ENCODE measurements around the gene KRTAP4-3.

The KRTAP4-3 gene

DNA sequence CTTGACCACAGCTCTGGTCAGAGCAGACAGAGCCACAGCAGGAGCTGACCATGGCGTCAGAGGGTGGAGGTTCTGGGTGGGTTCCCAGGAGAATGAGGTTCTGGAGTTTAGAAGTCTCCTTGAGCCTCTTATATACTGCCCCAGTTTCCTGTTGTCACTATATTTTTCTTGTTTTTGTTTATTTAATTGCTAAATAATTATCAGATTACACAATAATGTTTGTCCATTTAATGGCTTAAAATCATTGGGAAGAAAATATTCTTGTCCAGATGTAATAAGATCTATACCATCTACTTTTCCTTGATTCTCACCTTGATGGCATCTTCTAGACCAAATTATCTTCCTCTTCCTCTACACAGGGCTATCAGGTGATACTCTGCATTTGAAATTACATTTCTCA, at the start of gene KRTAP4-3:
Gene KRTAP4-3 (minus strand): TSS at position 101 of the 400 bp plus-strand sequence. CDS start 49 bp downstream, at position 52.
- no peak within 1 kb of the TSS for H3K4me3 ChIP-seq (ENCODE audit: control insufficient read depth, low read depth, low read length)
- DNase-seq (ENCODE audit: low read depth), result no peak
- no peak for TF ChIP-seq CTCF (conservative IDR thresholded peaks at IDR 0.05; ENCODE audit: control insufficient read depth, insufficient read depth, low read depth, low read length)

- no peak overlapping the region for H3K4me3 ChIP-seq (ENCODE audit: control insufficient read depth, low read depth, low read length)
- DNase-seq (ENCODE audit: low read depth), result no peak
- no peak for TF ChIP-seq CTCF (conservative IDR thresholded peaks at IDR 0.05; ENCODE audit: control insufficient read depth, insufficient read depth, low read depth, low read length)
Observed at GRCh38 chr17:41215681-41216080, 47.7 kb upstream of the KRTAP4-3 start.

DNA sequence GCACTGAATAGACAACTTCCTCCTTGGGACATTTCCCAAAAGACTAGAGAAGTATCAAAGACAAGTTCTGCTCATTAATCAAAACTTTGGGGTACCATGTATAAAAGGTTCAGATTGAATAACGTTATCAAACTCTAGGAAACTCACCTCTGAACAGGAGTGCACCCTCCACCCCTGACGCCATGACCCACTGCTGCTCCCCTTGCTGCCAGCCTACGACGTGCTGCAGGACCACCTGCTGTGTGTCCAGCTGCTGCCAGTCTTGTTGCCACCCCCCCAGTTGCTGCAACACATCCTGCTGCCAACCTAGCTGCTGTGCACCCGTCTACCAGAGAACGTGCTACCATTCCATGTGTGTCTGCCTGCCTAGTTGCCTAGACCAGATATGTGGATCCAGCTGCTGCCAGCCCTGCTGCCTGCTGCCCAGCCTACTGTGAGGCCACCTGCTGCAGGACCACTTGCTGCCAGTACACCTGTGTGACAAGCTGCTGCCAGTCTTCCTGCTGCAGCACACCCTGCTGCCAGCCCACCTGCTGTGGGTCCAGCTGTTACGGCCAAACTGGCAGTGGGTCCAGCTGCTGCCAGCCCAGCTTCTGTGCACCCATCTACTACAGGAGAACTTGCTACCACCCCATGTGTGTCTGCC, 44.6 kb upstream of the KRTAP4-3 start:
- no peak for DNase-seq (ENCODE audit: low read depth)
- H3K4me3 ChIP-seq (ENCODE audit: control insufficient read depth, low read depth, low read length), result no peak overlapping the region
- no peak for TF ChIP-seq CTCF (conservative IDR thresholded peaks at IDR 0.05; ENCODE audit: control insufficient read depth, insufficient read depth, low read depth, low read length)

DNA sequence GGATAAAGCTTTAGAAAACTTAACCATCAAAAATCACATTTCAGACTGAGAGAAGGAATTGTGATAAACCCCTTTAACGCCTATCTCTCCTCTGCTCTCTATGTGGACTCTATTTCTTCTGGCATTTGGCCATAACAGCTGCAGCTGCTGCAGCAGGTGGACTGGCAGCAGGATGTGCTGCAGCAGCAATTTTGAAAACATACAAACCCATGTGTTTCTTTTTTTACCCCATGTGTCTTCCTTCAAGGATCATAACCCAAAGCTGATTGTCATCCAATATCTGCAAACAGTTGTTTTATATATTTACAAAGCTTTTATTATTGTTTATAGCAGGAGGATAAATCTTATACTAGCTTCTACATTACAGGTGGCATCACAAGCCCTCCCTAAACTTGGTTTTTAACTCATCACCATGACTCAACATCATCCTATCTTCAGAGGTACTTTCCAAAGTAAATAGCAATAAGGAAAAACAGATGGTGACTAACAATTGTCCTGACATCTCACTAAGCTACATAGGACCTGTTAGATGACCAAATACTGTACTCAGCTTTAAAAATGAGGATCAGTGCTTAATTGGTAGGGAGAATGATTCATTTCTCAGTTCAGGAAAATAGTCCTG, 43.9 kb upstream of the KRTAP4-3 start:
- no peak overlapping the region for H3K4me3 ChIP-seq (ENCODE audit: control insufficient read depth, low read depth, low read length)
- TF ChIP-seq CTCF (conservative IDR thresholded peaks at IDR 0.05; ENCODE audit: control insufficient read depth, insufficient read depth, low read depth, low read length), result no peak
- peak; percentile 82 for DNase-seq (ENCODE audit: low read depth)

DNA sequence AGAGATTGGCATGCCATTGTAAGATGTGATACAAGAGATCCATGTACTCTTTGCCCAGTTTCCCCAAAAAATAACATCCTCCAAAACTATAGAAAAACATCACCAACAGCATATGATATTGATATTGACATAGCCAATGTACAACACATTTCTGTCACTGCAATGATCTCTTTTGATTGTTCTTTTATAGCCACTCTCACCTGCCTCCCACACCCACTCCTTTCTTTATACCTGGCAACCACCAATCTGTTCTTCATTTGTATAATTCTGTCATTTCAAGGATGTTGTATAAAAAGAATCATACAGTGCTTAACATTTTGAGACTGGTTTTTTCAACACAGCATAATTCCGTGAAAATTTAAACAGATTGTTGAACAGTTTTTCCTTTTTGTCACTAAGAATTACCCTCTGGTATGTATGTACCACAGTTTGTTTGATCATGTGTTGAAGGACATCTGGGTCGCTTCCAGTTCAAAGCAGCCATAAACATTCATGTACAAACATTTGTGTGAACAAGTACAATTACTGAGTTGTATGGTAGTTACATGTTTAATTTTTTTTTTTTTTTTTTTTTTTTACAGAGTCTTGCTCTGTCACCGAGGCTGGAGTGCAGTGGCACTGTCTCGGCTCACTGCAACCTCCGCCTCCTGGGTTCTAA, 31.5 kb upstream of the KRTAP4-3 start:
- TF ChIP-seq CTCF (conservative IDR thresholded peaks at IDR 0.05; ENCODE audit: control insufficient read depth, insufficient read depth, low read depth, low read length), result no peak
- no peak overlapping the region for H3K4me3 ChIP-seq (ENCODE audit: control insufficient read depth, low read depth, low read length)
- DNase-seq (ENCODE audit: low read depth), result no peak

GRCh38 chr17:41196068-41196467, 28.0 kb upstream of the KRTAP4-3 start:
- no peak for DNase-seq (ENCODE audit: low read depth)
- no peak for TF ChIP-seq CTCF (conservative IDR thresholded peaks at IDR 0.05; ENCODE audit: control insufficient read depth, insufficient read depth, low read depth, low read length)

More at GRCh38 chr17:41196068-41196467, 28.0 kb upstream of the KRTAP4-3 start:
- no peak overlapping the region for H3K4me3 ChIP-seq (ENCODE audit: control insufficient read depth, low read depth, low read length)

Measured in fibroblast of mammary gland (primary cell).